HK-2 (cell line): Measurements from ENCODE around the gene HDDC2.

ENCODE experiments used
- DNase-seq: peaks from one replicate; pipeline ENCODE4 v3.0.0-alpha.2; 2018; ENCODE audit not compliant: unreplicated experiment

Gene HDDC2

DNA sequence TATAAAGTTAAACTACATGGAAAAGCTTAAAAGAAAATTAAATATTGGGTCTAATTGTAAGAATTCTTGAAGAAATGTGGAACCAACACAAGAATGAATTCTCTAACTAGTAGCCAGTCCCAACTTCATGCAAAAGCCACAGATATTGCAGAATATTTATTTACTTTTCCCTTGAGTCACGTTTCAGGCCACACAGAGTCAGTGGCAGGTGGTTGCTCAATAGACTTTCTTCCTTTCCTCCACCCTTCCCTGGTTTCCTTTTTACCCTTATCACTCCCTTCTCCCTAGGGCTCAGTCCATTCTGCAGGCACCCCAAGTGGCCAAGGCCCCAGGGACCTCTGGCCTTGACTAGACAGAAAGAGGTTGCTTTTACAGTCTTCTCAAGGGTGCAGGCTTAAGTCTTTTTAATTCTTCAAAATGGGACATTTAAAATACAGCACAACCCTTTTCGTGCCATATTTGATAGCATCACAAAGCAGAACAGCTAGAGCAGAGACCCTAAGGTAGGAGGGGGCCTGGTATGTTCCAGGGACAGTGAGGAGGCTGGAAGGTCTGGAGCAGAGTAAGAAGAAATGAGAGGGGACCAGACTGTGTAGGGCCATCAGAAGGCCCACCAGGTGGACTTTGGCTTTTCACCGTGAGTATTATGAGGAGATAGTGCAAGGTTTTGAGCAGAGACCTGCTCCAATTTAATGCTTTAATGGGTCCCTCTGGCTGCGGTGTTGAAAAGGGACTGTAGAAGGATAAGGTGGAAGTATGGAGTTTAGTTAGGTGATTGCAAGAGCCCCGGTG, 65.0 kb downstream of the HDDC2 start:
- DNase-seq: no peak

DNA sequence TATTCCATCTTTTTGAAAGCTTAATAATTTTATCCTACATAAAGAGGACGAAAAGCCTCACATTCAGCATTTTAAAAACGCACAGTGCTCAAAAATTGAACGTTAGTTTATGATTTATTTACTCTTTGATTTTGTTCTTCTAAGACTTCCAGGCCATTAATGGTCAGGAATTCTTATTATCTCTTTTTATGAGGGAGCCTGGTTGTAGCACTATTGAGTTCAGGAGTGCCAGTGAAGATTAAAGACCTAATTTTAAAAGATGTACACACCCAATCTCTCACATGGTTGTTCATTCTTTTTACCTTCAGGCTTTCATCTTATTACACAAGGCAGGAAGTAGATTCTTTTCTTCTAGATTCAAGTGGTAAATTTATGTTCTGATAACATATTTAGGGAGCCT, 68.6 kb downstream of the HDDC2 start:
- DNase-seq: no peak

DNA sequence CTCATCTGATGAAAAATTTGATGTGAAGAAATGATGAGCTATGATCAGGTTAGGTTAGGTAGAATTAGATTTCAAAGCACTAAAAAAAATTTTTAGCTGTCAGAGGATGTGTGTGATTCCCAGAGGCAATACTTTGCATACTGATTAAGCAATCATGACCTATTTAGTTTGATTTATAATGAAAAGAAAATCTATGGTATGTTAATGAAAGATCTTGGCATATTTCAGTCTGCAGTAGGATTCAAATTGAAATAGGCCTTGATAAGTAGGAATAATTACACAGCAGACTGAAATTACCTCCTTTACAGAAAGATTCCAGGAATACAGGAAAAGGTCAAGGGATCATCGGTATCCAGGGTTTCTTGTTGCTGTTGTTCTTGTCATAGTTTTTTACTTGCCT, 69.3 kb downstream of the HDDC2 start:
- DNase-seq: no peak

DNA sequence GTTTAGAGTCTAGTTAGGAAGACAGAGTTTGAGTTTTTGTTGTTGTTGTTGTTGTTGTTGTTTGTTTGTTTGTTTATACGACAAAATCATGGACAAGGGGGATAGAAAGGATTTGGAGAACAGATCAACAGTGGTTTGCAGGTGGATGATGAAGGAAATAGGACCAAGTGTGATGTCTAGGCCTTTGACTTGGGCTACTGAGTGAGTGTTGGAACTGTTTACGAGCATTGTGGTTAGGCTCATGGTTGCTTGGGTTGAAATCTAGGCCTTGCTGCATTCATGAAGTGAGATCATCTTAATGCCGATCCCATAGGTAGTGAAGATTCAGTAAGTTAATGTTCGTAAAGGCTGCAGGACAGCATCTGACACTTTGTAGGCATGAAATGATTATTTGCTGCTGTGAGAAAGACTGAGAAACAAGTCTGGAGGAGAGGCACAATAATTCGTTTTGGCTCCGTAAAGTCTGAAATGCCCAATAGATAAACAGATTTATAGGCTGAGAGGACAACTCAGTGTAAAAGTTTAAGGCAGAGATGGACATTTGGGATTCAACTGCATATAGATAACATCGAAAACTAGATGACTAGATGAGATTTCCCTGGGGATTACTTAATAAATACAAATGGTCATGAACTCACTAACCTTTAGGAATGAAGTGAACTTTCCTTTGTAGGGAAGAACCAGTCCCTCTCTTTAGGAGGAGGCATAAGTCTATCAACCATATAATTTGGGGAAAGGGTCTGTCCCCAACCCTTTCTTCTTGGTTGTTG, 70.0 kb downstream of the HDDC2 start:
- no peak for DNase-seq

DNA sequence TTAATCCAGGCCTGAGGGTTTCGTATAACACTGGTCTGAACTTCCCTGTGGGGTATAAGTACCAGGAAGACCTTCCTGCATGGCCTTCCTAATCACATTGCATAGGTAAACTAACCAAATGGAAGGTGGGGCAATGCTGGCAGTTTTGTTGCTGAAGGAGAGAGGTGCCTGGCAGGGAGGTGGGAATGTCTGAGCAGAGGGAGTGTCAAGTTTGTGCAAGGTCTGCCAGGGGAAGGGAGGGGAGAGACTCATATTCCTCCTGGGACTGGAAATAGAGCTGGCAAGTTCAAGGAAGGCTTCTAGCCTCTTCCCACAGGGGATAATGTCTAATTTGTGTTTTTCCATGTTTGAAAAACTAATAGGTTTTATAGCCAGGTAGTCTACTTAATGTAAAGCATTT, 70.6 kb downstream of the HDDC2 start:
- DNase-seq: no peak

DNA sequence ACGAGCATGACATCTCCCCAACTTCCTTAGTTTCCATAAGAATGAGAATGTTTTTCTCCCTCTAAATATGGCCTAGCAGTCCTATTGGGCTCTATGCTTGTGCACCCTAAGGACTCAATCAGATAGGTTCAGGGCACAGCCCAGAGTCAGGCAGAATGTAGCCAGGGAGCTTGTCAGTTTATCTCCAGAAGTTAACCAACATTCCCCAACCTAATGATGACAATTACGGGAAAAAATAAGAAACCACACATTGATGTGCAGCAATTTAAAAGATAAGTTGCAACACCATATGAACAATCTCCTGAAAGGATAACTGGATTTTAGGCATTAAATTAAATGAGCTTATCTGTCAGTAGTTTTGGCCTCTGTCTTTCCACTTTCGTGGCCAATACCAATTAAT, 71.1 kb downstream of the HDDC2 start:
- no peak for DNase-seq

DNA sequence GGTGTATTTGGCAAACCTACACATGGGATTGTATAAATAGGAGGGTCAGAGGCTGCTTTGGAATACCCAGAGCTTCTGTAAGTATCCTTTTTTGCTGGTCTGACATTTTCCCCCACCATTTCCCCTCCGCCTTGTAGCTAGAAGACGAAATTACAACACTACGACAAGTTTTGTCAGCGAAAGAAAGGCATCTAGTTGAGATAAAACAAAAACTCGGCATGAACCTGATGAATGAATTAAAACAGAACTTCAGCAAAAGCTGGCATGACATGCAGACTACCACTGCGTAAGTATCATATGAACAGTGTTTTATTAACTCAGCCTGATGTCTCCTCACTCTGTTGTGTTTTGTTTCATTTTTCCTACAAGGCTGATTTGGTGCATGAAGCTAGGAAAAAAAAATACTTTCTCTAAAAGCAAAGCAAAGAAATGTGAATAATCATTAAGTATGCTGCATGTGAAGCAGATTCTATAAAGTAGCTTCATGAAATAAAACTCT, 72.7 kb downstream of the HDDC2 start:
- DNase-seq: no peak

DNA sequence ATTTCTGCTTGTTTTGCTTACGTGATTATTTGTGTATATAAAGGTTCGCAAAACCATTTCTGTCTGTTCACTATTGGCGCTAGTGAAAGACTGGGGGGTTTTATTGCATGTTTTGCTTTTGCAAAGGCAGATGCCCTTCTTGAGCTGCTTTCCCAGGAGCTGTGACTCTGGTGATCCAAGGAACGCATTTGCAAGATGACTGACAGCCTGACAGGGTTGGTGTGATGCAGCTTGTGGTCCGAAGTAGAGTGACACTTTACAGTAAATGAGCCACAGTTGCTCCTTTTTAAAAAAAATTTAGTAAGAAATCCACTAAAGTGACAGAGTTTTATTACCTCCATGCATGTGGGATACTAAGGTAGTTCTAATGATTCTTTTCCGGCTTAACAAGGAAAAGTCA, 74.5 kb downstream of the HDDC2 start:
- DNase-seq: no peak
